ENCODE measurements around the gene POU2F1.

GRCh38 chr1:167322483-167322882 lies 101.8 kb downstream of the POU2F1 start:
- TF ChIP-seq SP1 (IDR thresholded peaks at IDR 0.05; ENCODE audit: low read depth) = no peak
- no peak for TF ChIP-seq SIN3A (IDR thresholded peaks at IDR 0.05; ENCODE audit: low read depth)
- no peak for TF ChIP-seq REST (IDR thresholded peaks at IDR 0.05; ENCODE audit: low read depth)
- no peak for TF ChIP-seq EZH2 (IDR thresholded peaks at IDR 0.05)
- no peak for TF ChIP-seq CTCF (IDR thresholded peaks at IDR 0.05 in 2 of 3, conservative IDR thresholded peaks at IDR 0.05 in 1 of 3; ENCODE audit: borderline replicate concordance in 1 of 3, insufficient read depth in 1 of 3, low read depth in 2 of 3, low read length in 2 of 3)
- no peak for TF ChIP-seq POLR2A (IDR thresholded peaks at IDR 0.05; ENCODE audit: borderline replicate concordance, extremely low read depth, insufficient read depth, insufficient read length)
- TF ChIP-seq RAD21 (IDR thresholded peaks at IDR 0.05; ENCODE audit: low read depth) = no peak
- no peak for TF ChIP-seq ATF3 (IDR thresholded peaks at IDR 0.05)
- no peak for TF ChIP-seq POLR2AphosphoS5 (IDR thresholded peaks at IDR 0.05; ENCODE audit: low read depth, low read length)
- TF ChIP-seq YY1 (IDR thresholded peaks at IDR 0.05; ENCODE audit: extremely low read depth, insufficient replicate concordance, low read depth, low read length) = no peak
- no peak for TF ChIP-seq ZBTB33 (IDR thresholded peaks at IDR 0.05; ENCODE audit: extremely low read depth, insufficient replicate concordance, low read length)

Measured in HCT116 (cell line).